Thyroid gland (tissue), 4 donors: ENCODE measurements around the gene STAT2. TPM values are rescaled to one million over a fixed set of nuclear protein-coding genes. Genes with fewer than 3 reads are reported as not detected.
"Not testable (repeated sequence)": the region's sequence is repeated elsewhere in the genome, so short reads cannot be mapped to it uniquely, and the experiment has no call there.

Source experiments
- DNase-seq, 2 donors: peaks; one replicate each; pipeline ENCODE4 v3.0.0-alpha.2; 2019
- H3K27ac ChIP-seq, 3 donors: fragments of 200-600 bp; sonication (generic); 1 replicate in 2 of 3; 2 replicates in 1 of 3; pipeline ENCODE4 v1.5.1; 2016 to 2019; ENCODE audit warnings: mild to moderate bottlenecking in 1 of 3, moderate library complexity in 1 of 3
- H3K27me3 ChIP-seq: fragments of 200-600 bp; sonication (generic); one replicate; pipeline ENCODE4 v1.5.1; 2019
- H3K36me3 ChIP-seq, 2 donors: fragments of 200-600 bp; sonication (generic); one replicate each; pipeline ENCODE4 v1.5.1; 2016 to 2019
- H3K4me1 ChIP-seq, 2 donors: fragments of 200-600 bp; sonication (generic); one replicate each; pipeline ENCODE4 v1.5.1; 2017 to 2019
- H3K4me3 ChIP-seq, 3 donors: fragments of 200-600 bp; sonication (generic); replicated peaks in 1 of 3; 1 replicate in 2 of 3; 2 replicates in 1 of 3; pipeline ENCODE4 v1.5.1; 2016; ENCODE audit warnings: mild to moderate bottlenecking in 1 of 3
- H3K9me3 ChIP-seq: fragments of 200-600 bp; sonication (generic); one replicate; pipeline ENCODE4 v1.5.1; 2017
- POLR2A ChIP-seq, 2 donors: fragments of 450-650 bp; IDR thresholded peaks; one replicate each; pipeline ENCODE4 v1.6.1; 2017; ENCODE audit warnings: antibody characterized with exemption in 2 of 2, mild to moderate bottlenecking in 2 of 2, moderate library complexity in 1 of 2
- WGBS, 2 donors: methylation state at CpG; one replicate each; pipeline ENCODE4 v1.1.5; 2017; 5-methylcytosine and 5-hydroxymethylcytosine counted together
- intact Hi-C: fragments of 100-400 bp; cut with DNase I; formaldehyde crosslinking; loops from one replicate; pipeline ENCODE4 v1.15.1; 2023
- total RNA-seq, 4 donors: library from RNA; depleted of rRNA; stranded (reverse); fragments of >200 nt; gene quantifications; one replicate each; pipeline ENCODE4 v1.2.3, GENCODE V29; 2016
- TF ChIP-seq, protein P1 (sequence below), 6 experiments: fragments of 200-600 bp in 3 of 6; fragments of 450-650 bp in 3 of 6; sonication (generic) in 3 of 6; IDR thresholded peaks; one replicate each; pipeline ENCODE4 v1.5.1; 2016 to 2019; ENCODE audit warnings: antibody characterized with exemption in 6 of 6, mild to moderate bottlenecking in 2 of 6, inconsistent platforms in 1 of 6, moderate library complexity in 1 of 6

The STAT2 gene
- total RNA-seq = 100 to 1,000 TPM; 121 to 166 (median 146) TPM

DNA sequence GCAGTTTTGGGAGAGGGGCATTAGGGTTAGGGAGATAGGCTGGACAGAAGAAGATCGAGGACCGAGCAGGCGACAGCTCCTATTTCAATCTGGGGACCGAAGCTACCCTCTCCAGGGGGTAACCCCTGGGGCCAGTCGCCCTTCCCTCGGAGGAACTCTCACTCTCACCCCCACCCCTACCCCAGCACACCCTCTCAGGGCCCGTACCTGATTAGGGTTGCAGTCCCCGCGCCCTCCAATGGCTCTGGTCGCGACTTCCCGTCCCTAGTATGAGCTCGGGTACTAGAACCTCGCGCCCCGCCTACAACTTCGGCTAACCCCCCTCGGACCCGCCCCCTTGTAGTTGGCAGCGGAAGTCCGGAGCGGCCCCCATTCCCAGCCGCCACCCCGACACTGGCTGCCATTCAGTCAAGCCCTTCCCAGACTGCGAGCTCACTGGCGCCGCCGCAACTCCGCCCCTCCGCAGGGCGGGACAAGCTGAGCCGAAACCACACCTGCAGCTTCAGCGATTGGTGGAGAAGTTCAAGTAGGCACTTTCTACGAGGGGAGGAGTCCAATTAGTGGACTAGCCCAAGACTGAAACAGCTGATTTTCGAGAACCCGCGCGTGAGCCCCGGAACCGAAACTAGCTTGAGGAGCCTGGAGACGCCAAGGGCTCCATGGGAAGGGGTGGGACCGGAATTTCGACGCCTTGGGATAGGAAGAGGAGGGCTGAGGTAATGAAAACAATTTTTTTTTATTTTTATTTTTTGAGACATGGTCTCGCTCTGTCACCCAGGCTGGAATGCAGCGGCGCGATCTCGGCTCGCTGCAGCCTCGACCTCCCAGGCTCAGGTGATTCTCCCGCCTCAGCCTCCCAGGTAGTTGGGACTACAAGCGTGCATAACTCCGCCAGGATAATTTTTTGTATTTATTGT is at the start of gene STAT2:
Gene STAT2, minus strand, starts transcription at position 257 of the 917 bp plus-strand sequence. CDS start 3,536 bp downstream, outside the sequence.
- Histone ChIP-seq H3K4me1 (peaks cover 14 to 21% of the 10 kb centered on the region in 2 donors), H3K4me3 (peak within 1 kb of the TSS in 2 of 3 donors; percentile 48 to 92), H3K27ac (peak within 1 kb of the TSS; percentile 90 to 96 (median 92)), H3K27me3 (no peaks in the 10 kb centered on the region), H3K36me3 (peaks cover 10 to 16% of the 10 kb centered on the region in 2 donors), H3K9me3 (no peaks in the 10 kb centered on the region)
- TF ChIP-seq, protein P1, sequence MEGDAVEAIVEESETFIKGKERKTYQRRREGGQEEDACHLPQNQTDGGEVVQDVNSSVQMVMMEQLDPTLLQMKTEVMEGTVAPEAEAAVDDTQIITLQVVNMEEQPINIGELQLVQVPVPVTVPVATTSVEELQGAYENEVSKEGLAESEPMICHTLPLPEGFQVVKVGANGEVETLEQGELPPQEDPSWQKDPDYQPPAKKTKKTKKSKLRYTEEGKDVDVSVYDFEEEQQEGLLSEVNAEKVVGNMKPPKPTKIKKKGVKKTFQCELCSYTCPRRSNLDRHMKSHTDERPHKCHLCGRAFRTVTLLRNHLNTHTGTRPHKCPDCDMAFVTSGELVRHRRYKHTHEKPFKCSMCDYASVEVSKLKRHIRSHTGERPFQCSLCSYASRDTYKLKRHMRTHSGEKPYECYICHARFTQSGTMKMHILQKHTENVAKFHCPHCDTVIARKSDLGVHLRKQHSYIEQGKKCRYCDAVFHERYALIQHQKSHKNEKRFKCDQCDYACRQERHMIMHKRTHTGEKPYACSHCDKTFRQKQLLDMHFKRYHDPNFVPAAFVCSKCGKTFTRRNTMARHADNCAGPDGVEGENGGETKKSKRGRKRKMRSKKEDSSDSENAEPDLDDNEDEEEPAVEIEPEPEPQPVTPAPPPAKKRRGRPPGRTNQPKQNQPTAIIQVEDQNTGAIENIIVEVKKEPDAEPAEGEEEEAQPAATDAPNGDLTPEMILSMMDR (IDR thresholded peaks at IDR 0.05) = no peak
- peak in 1 of 2 donors; percentile 81 for TF ChIP-seq POLR2A (IDR thresholded peaks at IDR 0.05)
- intact Hi-C loops = loop anchor here (10.0 kb wide), 1 partner anchor 95 kb away; the partner anchor contains the start of gene MIP
- 1% methylated on average over 41 to 52 of the region's 54 CpGs for WGBS, 2 donors
- DNase-seq = peak; percentile 99 to 100

DNA sequence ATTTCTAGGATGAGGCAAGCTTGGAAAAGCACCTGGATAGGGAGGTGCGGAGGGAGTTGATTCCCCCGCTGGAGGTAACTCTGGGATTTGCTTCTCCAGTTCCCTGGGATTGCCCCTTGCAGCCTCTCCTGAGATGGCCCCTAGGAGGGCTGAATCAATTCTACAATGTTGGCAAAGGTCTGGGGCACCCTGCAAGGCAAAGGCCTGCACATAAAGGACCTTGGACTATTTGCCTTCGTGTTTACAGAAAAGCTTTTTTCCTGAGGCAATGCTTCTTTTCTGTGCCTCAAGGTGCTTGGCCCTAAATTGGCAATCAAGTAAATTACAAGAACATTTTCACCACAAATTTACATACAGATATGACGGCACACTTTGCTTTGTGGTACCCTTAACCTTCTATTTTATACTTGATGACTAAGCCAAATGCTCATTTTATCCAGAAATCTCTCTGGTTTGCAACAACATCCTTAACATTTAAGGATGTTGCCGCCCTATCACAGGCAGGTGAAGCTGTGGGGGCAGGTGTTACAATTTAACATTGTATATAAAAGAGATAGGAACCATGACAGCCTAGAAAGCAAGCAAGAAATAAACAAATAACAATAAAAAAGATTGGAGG is 49.0 kb upstream of the STAT2 start:
- no peaks in the 10 kb centered on the region for H3K9me3 ChIP-seq
- H3K27ac ChIP-seq = no peak overlapping the region
- no peak overlapping the region for H3K4me3 ChIP-seq
- no peaks in the 10 kb centered on the region for H3K36me3 ChIP-seq
- DNase-seq = no peak
- 89 to 93% methylated on average over 5 of the region's 5 CpGs for WGBS, 2 donors
- intact Hi-C loops = no loop called here
- H3K4me1 ChIP-seq = peaks cover 7 to 10% of the 10 kb centered on the region in 2 donors
- TF ChIP-seq POLR2A (IDR thresholded peaks at IDR 0.05) = no peak
- TF ChIP-seq, protein P1 (IDR thresholded peaks at IDR 0.05) = no peak
- H3K27me3 ChIP-seq = no peaks in the 10 kb centered on the region

DNA sequence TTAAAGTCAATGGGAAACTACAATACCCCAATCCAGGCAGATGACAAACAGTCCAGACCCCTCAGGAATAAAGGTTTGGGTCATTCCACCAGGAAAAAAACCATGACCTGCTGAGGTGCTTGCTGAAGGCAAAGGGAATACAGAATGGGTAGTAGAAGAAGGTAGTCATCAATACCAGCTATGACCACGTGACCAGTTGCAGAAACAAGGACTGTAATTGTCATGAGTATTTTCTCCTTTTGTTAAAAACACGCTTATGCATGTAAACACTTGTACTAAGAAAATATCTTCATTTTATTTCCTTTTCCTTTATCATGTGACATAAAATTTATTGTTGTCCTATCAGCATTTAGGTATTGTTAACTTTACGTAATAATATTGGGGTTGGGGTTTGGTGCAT is 44.3 kb upstream of the STAT2 start:
- intact Hi-C loops, DNase-seq, H3K4me1 ChIP-seq, H3K4me3 ChIP-seq, H3K9me3 ChIP-seq, H3K27me3 ChIP-seq, H3K27ac ChIP-seq, H3K36me3 ChIP-seq: not testable (repeated sequence)
- WGBS, 2 donors = 92 to 93% methylated on average over 3 of the region's 3 CpGs

DNA sequence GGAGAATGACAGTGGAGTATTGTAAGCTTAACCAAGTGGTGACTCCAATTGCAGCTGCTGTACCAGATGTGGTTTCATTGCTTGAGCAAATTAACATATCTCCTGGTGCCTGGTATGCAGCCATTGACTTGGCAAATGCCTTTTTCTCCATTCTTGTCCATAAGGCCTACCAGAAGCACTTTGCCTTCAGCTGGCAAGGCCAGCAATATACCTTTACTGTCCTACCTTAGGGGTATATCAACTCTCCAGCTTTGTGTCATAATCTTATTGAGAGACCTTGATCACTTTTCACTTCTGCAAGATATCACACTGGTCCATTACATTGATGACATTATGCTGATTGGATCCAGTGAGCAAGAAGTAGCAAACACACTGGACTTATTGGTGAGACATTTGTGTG is 41.7 kb upstream of the STAT2 start:
- H3K9me3 ChIP-seq, H3K36me3 ChIP-seq, intact Hi-C loops, H3K27me3 ChIP-seq, DNase-seq, H3K4me1 ChIP-seq, H3K27ac ChIP-seq, H3K4me3 ChIP-seq: not testable (repeated sequence)

DNA sequence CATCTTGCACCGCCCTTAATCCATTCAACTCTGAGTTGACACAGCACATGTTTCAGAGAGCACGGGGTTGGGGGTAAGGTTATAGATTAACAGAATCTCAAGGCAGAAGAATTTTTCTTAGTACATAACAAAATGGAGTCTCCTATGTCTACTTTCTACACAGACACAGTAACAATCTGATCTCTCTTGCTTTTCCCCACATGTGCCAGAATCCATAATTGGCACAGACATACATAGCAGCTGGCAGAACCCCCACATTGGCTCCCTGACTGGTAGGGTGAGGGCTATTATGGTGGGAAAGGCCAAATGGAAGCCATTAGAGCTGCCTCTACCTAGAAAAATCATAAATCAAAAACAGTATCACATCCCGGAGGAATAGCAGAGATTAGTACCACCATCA is 41.2 kb upstream of the STAT2 start:
- H3K4me1 ChIP-seq, H3K36me3 ChIP-seq, H3K4me3 ChIP-seq, H3K9me3 ChIP-seq, intact Hi-C loops, H3K27me3 ChIP-seq, DNase-seq, H3K27ac ChIP-seq: not testable (repeated sequence)
- 66 to 72% methylated on average over 2 of the region's 3 CpGs for WGBS, 2 donors

DNA sequence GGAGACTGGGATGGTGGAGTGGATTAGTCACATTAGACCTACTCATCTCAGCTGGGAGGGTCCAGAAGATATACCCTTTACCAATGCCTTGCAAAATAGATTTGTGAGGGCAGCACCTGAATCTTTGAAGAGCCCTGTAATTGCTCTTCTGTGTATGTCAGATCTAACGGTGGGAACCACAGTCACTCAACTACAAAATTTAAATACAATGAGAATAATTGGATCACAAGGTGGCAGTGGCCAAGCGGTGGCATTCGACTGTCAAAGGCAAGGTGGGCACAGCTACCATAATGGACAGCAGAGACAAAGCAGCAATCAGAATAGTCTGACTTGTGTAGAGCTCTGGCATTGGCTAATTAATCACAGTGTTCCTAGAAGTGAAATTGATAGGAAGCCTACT is 39.6 kb upstream of the STAT2 start:
- 95 to 97% methylated on average over 3 of the region's 3 CpGs for WGBS, 2 donors
- intact Hi-C loops, H3K9me3 ChIP-seq, H3K36me3 ChIP-seq, H3K4me1 ChIP-seq, H3K4me3 ChIP-seq, H3K27ac ChIP-seq, DNase-seq, H3K27me3 ChIP-seq: not testable (repeated sequence)

DNA sequence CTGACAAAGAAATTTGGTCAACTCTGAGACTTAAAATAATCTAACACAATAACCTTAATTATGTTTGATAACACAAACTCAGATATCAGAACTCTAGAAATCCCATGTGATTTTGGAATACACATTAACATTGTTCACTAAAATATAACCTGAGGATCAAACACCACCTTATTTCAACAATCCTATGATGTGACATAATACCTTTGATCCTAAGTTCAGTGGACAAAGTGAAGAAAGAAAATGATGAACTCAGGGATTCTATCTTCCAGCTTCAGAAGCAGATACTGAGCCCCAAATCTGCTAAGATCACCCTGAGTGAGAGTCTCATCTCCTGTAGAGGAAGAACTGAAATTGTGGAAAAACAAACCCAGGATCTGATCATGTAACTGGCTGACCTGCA is 38.4 kb upstream of the STAT2 start:
- Histone ChIP-seq H3K4me1 (no peaks in the 10 kb centered on the region), H3K9me3 (no peaks in the 10 kb centered on the region), H3K4me3 (no peak overlapping the region), H3K27me3 (no peaks in the 10 kb centered on the region), H3K27ac (no peak overlapping the region), H3K36me3 (no peaks in the 10 kb centered on the region)
- intact Hi-C loops = no loop called here
- no peak for DNase-seq
- TF ChIP-seq, protein P1 (IDR thresholded peaks at IDR 0.05) = no peak
- TF ChIP-seq POLR2A (IDR thresholded peaks at IDR 0.05) = no peak
